ENCODE results near the gene SCAMP2. TPM values are rescaled to one million over a fixed set of nuclear protein-coding genes. Genes with fewer than 3 reads are reported as not detected.

SCAMP2 gene
- total RNA-seq, 3 donors from 2014 or later (not counting 1 experiment from before 2014, with no cell fraction given) = 78.8 to 101 (median 92.8) TPM

DNA sequence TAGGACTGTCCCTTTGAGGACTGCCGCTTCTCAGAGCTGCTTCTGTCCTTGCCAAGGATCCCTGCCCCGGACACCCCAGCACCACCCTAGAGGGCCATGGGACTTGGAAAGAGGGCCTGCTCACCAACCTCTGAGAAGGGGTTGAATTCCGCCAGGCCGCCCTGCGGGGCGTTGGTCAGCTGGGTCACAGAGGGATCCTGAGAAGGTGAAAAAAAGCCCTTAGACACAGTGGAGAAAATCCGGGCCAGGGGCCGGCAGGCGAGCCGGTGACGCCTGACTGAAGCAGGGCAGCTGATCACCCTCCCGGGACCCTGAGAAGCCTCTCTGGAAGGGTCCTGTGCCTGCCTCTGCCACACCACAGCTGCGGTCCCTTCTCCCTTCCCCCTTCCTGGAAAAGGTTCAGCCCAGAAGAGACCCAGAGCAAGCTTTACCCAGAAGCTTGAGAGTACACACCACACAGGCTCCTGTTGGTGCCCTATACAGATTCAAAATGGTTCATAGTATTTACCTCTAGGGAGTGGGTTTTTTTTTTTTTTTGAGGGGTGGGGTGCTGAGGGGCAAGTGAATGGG is 18.6 kb downstream of the SCAMP2 start:
- Histone ChIP-seq H3K27ac (ENCODE audit: low read length) (no peak overlapping the region), H3K9me3 (ENCODE audit: control insufficient read depth, insufficient read depth, low read length) (no peaks in the 10 kb centered on the region), H3K36me3 (ENCODE audit: control insufficient read depth, insufficient read depth, low read length) (peaks cover 49% of the 10 kb centered on the region), H3K27me3 (ENCODE audit: control insufficient read depth, insufficient read depth, low read length) (no peaks in the 10 kb centered on the region), H3K4me1 (ENCODE audit: control insufficient read depth, insufficient read depth, low read length) (peaks cover 32% of the 10 kb centered on the region), H3K4me3 (ENCODE audit: low read length) (no peak overlapping the region)
- no peak overlapping the region for H3K4me3 Mint-ChIP-seq
- ATAC-seq (no peak), DNase-seq (no peak)
- peaks cover 29 to 34% of the 10 kb centered on the region in 2 donors for H3K4me1 Mint-ChIP-seq
- intact Hi-C loops (cut with micrococcal nuclease) = no loop called here
- TF ChIP-seq, protein P1, sequence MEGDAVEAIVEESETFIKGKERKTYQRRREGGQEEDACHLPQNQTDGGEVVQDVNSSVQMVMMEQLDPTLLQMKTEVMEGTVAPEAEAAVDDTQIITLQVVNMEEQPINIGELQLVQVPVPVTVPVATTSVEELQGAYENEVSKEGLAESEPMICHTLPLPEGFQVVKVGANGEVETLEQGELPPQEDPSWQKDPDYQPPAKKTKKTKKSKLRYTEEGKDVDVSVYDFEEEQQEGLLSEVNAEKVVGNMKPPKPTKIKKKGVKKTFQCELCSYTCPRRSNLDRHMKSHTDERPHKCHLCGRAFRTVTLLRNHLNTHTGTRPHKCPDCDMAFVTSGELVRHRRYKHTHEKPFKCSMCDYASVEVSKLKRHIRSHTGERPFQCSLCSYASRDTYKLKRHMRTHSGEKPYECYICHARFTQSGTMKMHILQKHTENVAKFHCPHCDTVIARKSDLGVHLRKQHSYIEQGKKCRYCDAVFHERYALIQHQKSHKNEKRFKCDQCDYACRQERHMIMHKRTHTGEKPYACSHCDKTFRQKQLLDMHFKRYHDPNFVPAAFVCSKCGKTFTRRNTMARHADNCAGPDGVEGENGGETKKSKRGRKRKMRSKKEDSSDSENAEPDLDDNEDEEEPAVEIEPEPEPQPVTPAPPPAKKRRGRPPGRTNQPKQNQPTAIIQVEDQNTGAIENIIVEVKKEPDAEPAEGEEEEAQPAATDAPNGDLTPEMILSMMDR (IDR thresholded peaks at IDR 0.05) = no peak
- H3K27me3 Mint-ChIP-seq (ENCODE audit: low read depth in 2 of 2) = no peaks in the 10 kb centered on the region
- WGBS (ENCODE audit: insufficient coverage) = 98% methylated on average over 13 of the region's 13 CpGs
- no peaks in the 10 kb centered on the region for H3K9me3 Mint-ChIP-seq
- no peak overlapping the region for H3K27ac Mint-ChIP-seq
- no peaks in the 10 kb centered on the region for H3K36me3 Mint-ChIP-seq

DNA sequence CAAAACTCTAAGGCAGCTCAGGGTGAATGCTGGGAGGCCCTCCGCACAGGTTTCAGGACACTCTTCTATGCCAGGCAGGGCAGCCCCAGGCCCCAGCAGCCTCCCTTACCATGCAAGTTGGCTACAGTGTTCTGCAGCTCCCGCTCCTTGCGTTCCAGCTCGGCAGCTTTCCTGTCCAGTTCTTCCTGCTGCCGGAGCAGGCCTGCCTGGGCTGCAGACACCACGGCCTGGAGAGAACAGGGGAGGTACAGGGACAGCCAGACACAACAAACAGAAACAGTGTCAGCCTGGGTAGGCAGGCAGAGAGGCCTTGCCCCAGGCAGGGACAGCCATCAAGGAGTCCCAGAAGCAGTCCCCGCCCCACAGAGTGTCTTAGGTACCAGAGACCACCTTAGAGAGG is 21.2 kb downstream of the SCAMP2 start:
- H3K4me3 ChIP-seq (ENCODE audit: low read length) = no peak overlapping the region
- H3K27me3 ChIP-seq (ENCODE audit: control insufficient read depth, insufficient read depth, low read length) = no peaks in the 10 kb centered on the region
- H3K27ac ChIP-seq (ENCODE audit: low read length) = no peak overlapping the region
- intact Hi-C loops (cut with micrococcal nuclease) = no loop called here
- H3K27me3 Mint-ChIP-seq (ENCODE audit: low read depth in 2 of 2) = no peaks in the 10 kb centered on the region
- WGBS (ENCODE audit: insufficient coverage) = 100% methylated on average over 7 of the region's 7 CpGs
- no peak overlapping the region for H3K4me3 Mint-ChIP-seq
- no peak for DNase-seq
- TF ChIP-seq, protein P1 (IDR thresholded peaks at IDR 0.05) = no peak
- H3K27ac Mint-ChIP-seq = no peak overlapping the region
- peaks cover 6% of the 10 kb centered on the region for H3K4me1 ChIP-seq (ENCODE audit: control insufficient read depth, insufficient read depth, low read length)
- H3K9me3 Mint-ChIP-seq = no peaks in the 10 kb centered on the region
- peaks cover 3 to 9% of the 10 kb centered on the region in 2 donors for H3K4me1 Mint-ChIP-seq
- ATAC-seq = no peak
- peaks cover 70% of the 10 kb centered on the region for H3K36me3 ChIP-seq (ENCODE audit: control insufficient read depth, insufficient read depth, low read length)
- H3K36me3 Mint-ChIP-seq = peaks cover 15% of the 10 kb centered on the region
- no peaks in the 10 kb centered on the region for H3K9me3 ChIP-seq (ENCODE audit: control insufficient read depth, insufficient read depth, low read length)

DNA sequence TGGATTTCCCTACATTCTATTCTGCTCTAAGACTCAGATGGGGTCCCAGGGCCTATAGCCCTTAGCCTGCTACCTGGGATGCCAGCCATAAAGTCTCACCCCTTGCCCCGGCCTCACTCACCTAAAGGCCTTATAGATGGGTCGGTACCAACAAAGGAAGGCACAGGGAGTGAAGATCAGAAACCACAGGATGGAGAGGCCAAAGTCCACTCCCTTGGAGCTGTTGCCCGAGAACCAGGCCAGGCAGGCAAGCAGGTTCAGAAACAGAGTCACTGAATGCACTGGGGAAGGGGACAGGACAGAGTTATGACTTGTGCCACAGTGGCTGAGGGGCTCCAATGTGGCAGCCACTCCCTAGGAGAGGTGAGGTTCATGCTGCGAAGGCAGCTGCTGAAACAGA is 22.8 kb downstream of the SCAMP2 start:
- Mint-ChIP-seq H3K27me3 (ENCODE audit: low read depth in 2 of 2) (no peaks in the 10 kb centered on the region), H3K4me3 (no peak overlapping the region), H3K4me1 (peaks cover 5 to 6% of the 10 kb centered on the region in 2 donors), H3K36me3 (peaks cover 15% of the 10 kb centered on the region), H3K27ac (no peak overlapping the region), H3K9me3 (no peaks in the 10 kb centered on the region)
- Histone ChIP-seq H3K9me3 (ENCODE audit: control insufficient read depth, insufficient read depth, low read length) (no peaks in the 10 kb centered on the region), H3K36me3 (ENCODE audit: control insufficient read depth, insufficient read depth, low read length) (peaks cover 73% of the 10 kb centered on the region), H3K4me1 (ENCODE audit: control insufficient read depth, insufficient read depth, low read length) (peaks cover 9% of the 10 kb centered on the region), H3K27ac (ENCODE audit: low read length) (no peak overlapping the region), H3K4me3 (ENCODE audit: low read length) (no peak overlapping the region), H3K27me3 (ENCODE audit: control insufficient read depth, insufficient read depth, low read length) (no peaks in the 10 kb centered on the region)
- intact Hi-C loops (cut with micrococcal nuclease) = no loop called here
- TF ChIP-seq, protein P1 (IDR thresholded peaks at IDR 0.05) = no peak
- WGBS (ENCODE audit: insufficient coverage) = 98% methylated on average over 4 of the region's 4 CpGs
- no peak for ATAC-seq
- DNase-seq = no peak

DNA sequence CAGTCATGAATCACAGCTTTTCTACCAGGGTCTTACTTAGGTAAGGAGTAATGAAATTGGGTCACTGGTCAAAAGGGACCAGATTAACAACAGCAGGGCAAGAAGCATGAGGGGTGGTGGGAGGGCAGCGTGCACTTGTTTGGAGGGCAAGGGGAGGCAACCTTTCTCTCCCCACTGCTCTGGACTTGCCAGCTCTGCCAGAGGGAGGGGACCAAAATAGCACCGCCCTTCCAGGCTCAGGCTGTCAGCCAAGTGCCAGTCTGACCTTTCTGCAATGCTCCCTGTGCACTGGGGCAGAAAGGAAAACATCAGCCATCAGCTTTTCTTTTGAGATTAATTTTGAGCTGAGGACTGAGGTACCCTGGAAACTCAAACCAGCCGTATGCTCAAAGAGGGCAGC is 25.7 kb downstream of the SCAMP2 start:
- H3K27me3 ChIP-seq (ENCODE audit: control insufficient read depth, insufficient read depth, low read length) = no peaks in the 10 kb centered on the region

More for the DNA sequence above, 25.7 kb downstream of the SCAMP2 start:
- WGBS (ENCODE audit: insufficient coverage) = 96% methylated on average over 3 of the region's 3 CpGs
- ATAC-seq = no peak
- Mint-ChIP-seq H3K9me3 (no peaks in the 10 kb centered on the region), H3K4me1 (peaks cover 18 to 34% of the 10 kb centered on the region in 2 donors), H3K27ac (no peak overlapping the region), H3K27me3 (ENCODE audit: low read depth in 2 of 2) (no peaks in the 10 kb centered on the region), H3K4me3 (no peak overlapping the region), H3K36me3 (peaks cover 15% of the 10 kb centered on the region)
- no peak for DNase-seq
- Histone ChIP-seq H3K4me1 (ENCODE audit: control insufficient read depth, insufficient read depth, low read length) (peaks cover 35% of the 10 kb centered on the region), H3K9me3 (ENCODE audit: control insufficient read depth, insufficient read depth, low read length) (no peaks in the 10 kb centered on the region), H3K27ac (ENCODE audit: low read length) (no peak overlapping the region), H3K36me3 (ENCODE audit: control insufficient read depth, insufficient read depth, low read length) (peaks cover 53% of the 10 kb centered on the region), H3K4me3 (ENCODE audit: low read length) (no peak overlapping the region)
- intact Hi-C loops (cut with micrococcal nuclease) = loop anchor here (10.0 kb wide), 1 partner anchor 357 kb away; the partner anchor contains the start of gene C15orf39
- TF ChIP-seq, protein P1 (IDR thresholded peaks at IDR 0.05) = no peak

All from natural killer cell (primary cell).